Stimulated activated CD8-positive, alpha-beta memory T cell treated with anti-CD3 and anti-CD28 coated beads, Interleukin-15, amount 100 ng/mL, for 1 hour (primary cell): Measurements from ENCODE around the gene HOXD11.

ENCODE experiments used
- DNase-seq: peaks from one replicate; pipeline ENCODE4 v3.0.0-alpha.2; 2020; ENCODE audit warnings: low read depth

The HOXD11 gene

GRCh38 chr2:176120364-176121189 lies 13.5 kb downstream of the HOXD11 start:
- no peak for DNase-seq

GRCh38 chr2:176121190-176122051 lies 14.3 kb downstream of the HOXD11 start:
- DNase-seq: no peak

- no peak for DNase-seq
Measured at GRCh38 chr2:176122052-176122682, 15.1 kb downstream of the HOXD11 start.

GRCh38 chr2:176122683-176123410 lies 15.8 kb downstream of the HOXD11 start, which contains the start of gene HOXD9:
Gene HOXD9 (plus strand): TSS chr2:176122719. CDS start chr2:176122769, 50 bp downstream.
- no peak for DNase-seq

GRCh38 chr2:176123411-176124109 lies 16.5 kb downstream of the HOXD11 start:
- no peak for DNase-seq

- no peak for DNase-seq
Measured at GRCh38 chr2:176124110-176124946, 17.2 kb downstream of the HOXD11 start.

- no peak for DNase-seq
Measured at GRCh38 chr2:176124947-176125771, 18.1 kb downstream of the HOXD11 start.

GRCh38 chr2:176125772-176126054 lies 18.6 kb downstream of the HOXD11 start:
- DNase-seq: no peak

- peak; percentile 60 for DNase-seq
Measured at GRCh38 chr2:176126929-176127773, 20.1 kb downstream of the HOXD11 start.

- DNase-seq: no peak
Measured at GRCh38 chr2:176127774-176128072, 20.6 kb downstream of the HOXD11 start.

- no peak for DNase-seq
Measured at GRCh38 chr2:176128172-176128981, 21.3 kb downstream of the HOXD11 start.

GRCh38 chr2:176128982-176129796 lies 22.1 kb downstream of the HOXD11 start, which contains the start of gene HOXD8:
Gene HOXD8 (plus strand): TSS chr2:176129705. CDS start chr2:176130367, 662 bp downstream.
- no peak for DNase-seq

- no peak for DNase-seq
Measured at GRCh38 chr2:176129813-176130146, 22.7 kb downstream of the HOXD11 start.

- no peak for DNase-seq
Measured at GRCh38 chr2:176130147-176130956, 23.3 kb downstream of the HOXD11 start.

- DNase-seq: no peak
Measured at GRCh38 chr2:176130957-176131847, 24.1 kb downstream of the HOXD11 start.
